Neutrophil (primary cell): ENCODE results near the gene SMCP.

Source experiments
- H3K27ac ChIP-seq: fragments of 200-600 bp; sonication (generic); 2 replicates; pipeline ENCODE4 v1.5.1; 2016; ENCODE audit warnings: mild to moderate bottlenecking, moderate library complexity
- H3K27me3 ChIP-seq: fragments of 200-600 bp; sonication (generic); 2 replicates; pipeline ENCODE4 v1.6.0; 2016; ENCODE audit warnings: mild to moderate bottlenecking
- H3K36me3 ChIP-seq: fragments of 200-600 bp; sonication (generic); 2 replicates; pipeline ENCODE4 v1.5.1; 2017
- H3K4me1 ChIP-seq, 2 experiments: fragments of 200-600 bp in 1 of 2; sonication (generic) in 1 of 2; 1 replicate in 1 of 2; 2 replicates in 1 of 2; pipeline versions ENCODE4 v1.5.1 to v1.6.1; 2013 to 2016; ENCODE audit warnings: low read depth in 1 of 2, low read length in 1 of 2, mild to moderate bottlenecking in 1 of 2, moderate library complexity in 1 of 2; ENCODE audit not compliant: control insufficient read depth in 1 of 2, insufficient read depth in 1 of 2
- H3K4me3 ChIP-seq, 2 experiments: fragments of 200-600 bp in 1 of 2; sonication (generic) in 1 of 2; 1 replicate in 1 of 2; 2 replicates in 1 of 2; pipeline ENCODE4 v1.5.1; 2013 to 2016; ENCODE audit warnings: low read depth in 1 of 2, low read length in 1 of 2, mild to moderate bottlenecking in 1 of 2, moderate library complexity in 1 of 2
- H3K9me3 ChIP-seq: fragments of 200-600 bp; sonication (generic); 2 replicates; pipeline ENCODE4 v1.5.1; 2016
- TF ChIP-seq, protein P1 (sequence below): fragments of 200-600 bp; sonication (generic); IDR thresholded peaks from 2 replicates; pipeline ENCODE4 v1.5.1; 2016; ENCODE audit warnings: antibody characterized with exemption

Gene SMCP

DNA sequence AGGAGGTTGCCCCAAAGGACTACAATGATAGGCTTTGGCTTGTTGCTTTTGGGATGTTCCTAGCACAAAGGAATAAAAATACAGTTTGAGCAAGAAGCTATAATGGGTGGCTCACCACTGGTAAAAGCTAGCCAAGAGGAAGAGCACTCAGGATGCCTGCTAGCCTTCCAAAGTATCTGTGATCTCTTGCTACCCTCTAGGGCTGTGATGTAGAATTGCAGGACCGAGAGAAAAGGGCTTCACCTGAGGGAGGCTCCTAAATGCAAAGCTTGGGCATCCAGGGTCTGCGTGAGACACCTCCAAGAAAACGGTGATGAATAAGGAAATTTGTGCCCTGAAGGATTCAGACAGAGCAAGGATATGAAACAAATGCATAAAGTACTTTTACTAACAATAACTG, 48.0 kb downstream of the SMCP start:
- TF ChIP-seq, protein P1, sequence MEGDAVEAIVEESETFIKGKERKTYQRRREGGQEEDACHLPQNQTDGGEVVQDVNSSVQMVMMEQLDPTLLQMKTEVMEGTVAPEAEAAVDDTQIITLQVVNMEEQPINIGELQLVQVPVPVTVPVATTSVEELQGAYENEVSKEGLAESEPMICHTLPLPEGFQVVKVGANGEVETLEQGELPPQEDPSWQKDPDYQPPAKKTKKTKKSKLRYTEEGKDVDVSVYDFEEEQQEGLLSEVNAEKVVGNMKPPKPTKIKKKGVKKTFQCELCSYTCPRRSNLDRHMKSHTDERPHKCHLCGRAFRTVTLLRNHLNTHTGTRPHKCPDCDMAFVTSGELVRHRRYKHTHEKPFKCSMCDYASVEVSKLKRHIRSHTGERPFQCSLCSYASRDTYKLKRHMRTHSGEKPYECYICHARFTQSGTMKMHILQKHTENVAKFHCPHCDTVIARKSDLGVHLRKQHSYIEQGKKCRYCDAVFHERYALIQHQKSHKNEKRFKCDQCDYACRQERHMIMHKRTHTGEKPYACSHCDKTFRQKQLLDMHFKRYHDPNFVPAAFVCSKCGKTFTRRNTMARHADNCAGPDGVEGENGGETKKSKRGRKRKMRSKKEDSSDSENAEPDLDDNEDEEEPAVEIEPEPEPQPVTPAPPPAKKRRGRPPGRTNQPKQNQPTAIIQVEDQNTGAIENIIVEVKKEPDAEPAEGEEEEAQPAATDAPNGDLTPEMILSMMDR, result no peak
- Histone ChIP-seq H3K4me3 (no peak overlapping the region), H3K27me3 (peaks cover 12% of the 10 kb centered on the region), H3K36me3 (no peaks in the 10 kb centered on the region), H3K4me1 (no peaks in the 10 kb centered on the region), H3K27ac (no peak overlapping the region), H3K9me3 (no peaks in the 10 kb centered on the region)

DNA sequence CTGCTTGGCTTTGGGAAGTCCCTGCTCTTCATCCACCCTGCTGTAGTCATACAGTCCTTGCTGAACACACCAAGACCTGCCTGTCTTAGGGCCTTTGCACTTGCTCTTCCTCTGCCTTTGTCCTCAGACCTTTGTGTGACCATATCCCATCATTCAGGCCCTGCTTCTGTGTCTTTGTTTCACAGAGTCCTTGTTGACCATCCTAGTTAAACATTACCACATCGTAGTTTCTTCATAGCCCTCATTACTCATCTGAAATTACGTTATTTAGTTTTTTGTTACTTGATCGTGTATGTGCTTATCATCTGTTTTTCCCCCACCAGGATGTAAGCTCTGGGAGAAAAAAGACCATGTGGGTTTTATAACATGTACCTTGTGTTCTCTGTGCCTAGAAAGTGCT, 50.5 kb downstream of the SMCP start:
- no peak overlapping the region for H3K4me3 ChIP-seq
- H3K36me3 ChIP-seq, result no peaks in the 10 kb centered on the region
- no peaks in the 10 kb centered on the region for H3K9me3 ChIP-seq
- TF ChIP-seq, protein P1, result no peak
- peaks cover 34% of the 10 kb centered on the region for H3K27me3 ChIP-seq
- H3K27ac ChIP-seq, result no peak overlapping the region
- no peaks in the 10 kb centered on the region for H3K4me1 ChIP-seq

DNA sequence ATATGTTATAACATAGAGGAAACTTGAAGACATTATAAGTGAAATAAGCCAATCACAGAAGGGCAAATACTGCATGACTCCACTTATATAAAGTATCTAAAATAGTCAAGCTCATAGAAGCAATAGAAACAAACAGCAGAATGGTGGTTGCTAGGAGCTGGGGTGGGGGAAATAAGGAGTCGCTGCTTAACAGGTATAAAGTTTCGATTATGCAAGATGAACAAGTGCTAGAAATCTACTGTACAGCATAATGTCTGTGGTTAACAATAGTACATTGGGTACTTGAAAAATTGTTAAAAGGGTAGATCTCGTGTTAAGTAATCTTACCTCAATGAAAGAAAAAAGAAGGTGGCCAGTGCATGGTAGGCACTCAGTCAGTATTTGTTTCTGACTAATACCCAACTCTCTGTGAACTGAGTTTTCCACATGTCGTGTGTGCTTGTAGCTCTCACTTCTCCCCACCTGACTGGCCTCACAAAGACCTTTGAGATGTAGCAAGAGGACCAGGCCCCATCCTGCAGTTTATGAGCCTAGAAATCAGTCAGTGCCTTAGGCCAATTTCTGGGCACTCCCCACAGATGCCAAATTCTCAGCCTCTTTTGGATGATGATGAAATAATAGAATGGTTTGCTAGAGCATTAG, 54.2 kb downstream of the SMCP start:
- Histone ChIP-seq H3K4me1 (no peaks in the 10 kb centered on the region), H3K27me3 (peaks cover 32% of the 10 kb centered on the region), H3K27ac (no peak overlapping the region), H3K4me3 (no peak overlapping the region), H3K36me3 (no peaks in the 10 kb centered on the region), H3K9me3 (no peaks in the 10 kb centered on the region)
- TF ChIP-seq, protein P1, result no peak

DNA sequence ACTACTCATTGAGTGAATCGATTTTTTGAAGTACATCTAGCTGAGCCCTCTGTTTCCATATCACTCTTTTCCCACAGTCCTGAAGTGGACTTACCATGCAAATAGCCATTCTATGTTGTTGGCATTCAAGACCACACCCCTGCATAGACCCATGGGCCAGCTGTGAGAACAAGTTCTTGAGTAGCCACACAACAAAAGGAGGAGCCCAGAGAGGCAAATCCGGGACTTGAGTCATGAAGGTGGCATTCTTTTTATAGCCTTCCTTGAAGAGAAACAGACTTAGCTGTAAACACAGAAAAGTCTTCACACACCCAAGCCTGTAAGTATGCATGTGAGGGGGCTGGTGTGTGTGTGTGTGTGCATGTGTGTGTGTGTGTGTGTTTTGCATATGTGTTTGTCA, 55.1 kb downstream of the SMCP start:
- Histone ChIP-seq H3K27ac (no peak overlapping the region), H3K9me3 (no peaks in the 10 kb centered on the region), H3K36me3 (no peaks in the 10 kb centered on the region), H3K4me1 (no peaks in the 10 kb centered on the region), H3K4me3 (no peak overlapping the region), H3K27me3 (peaks cover 32% of the 10 kb centered on the region)
- TF ChIP-seq, protein P1, result no peak
